HG02938 (cell line): ENCODE data around the gene ETV6.

ENCODE experiments used
- ATAC-seq: cut with Tn5 transposase; IDR thresholded peaks from one replicate; pipeline ENCODE4 v1.9.1; 2021; ENCODE audit warnings: mild to moderate bottlenecking, moderate library complexity; ENCODE audit not compliant: unreplicated experiment

The ETV6 gene

GRCh38 chr12:11822081-11822834 lies 172.8 kb downstream of the ETV6 start:
- peak; percentile 42 for ATAC-seq

- no peak for ATAC-seq
Observed at GRCh38 chr12:11823043-11823442, 173.6 kb downstream of the ETV6 start.

GRCh38 chr12:11823593-11823992 lies 174.1 kb downstream of the ETV6 start:
- ATAC-seq = no peak

GRCh38 chr12:11824069-11824468 lies 174.6 kb downstream of the ETV6 start:
- ATAC-seq = no peak

- no peak for ATAC-seq
Observed at GRCh38 chr12:11824736-11825135, 175.3 kb downstream of the ETV6 start.

GRCh38 chr12:11825278-11825677 lies 175.8 kb downstream of the ETV6 start:
- no peak for ATAC-seq

GRCh38 chr12:11826574-11826973 lies 177.1 kb downstream of the ETV6 start:
- no peak for ATAC-seq

GRCh38 chr12:11827091-11828061 lies 177.9 kb downstream of the ETV6 start:
- no peak for ATAC-seq

- no peak for ATAC-seq
Observed at GRCh38 chr12:11829764-11830194, 180.3 kb downstream of the ETV6 start.

GRCh38 chr12:11830307-11830801 lies 180.9 kb downstream of the ETV6 start:
- no peak for ATAC-seq

- ATAC-seq = peak; percentile 31
Observed at GRCh38 chr12:11832093-11832492, 182.6 kb downstream of the ETV6 start.

GRCh38 chr12:11833174-11833895 lies 183.9 kb downstream of the ETV6 start:
- ATAC-seq = no peak

GRCh38 chr12:11834104-11834812 lies 184.8 kb downstream of the ETV6 start:
- no peak for ATAC-seq

- ATAC-seq = no peak
Observed at GRCh38 chr12:11834931-11835330, 185.5 kb downstream of the ETV6 start.

GRCh38 chr12:11836282-11837151 lies 187.0 kb downstream of the ETV6 start:
- peak; percentile 83 for ATAC-seq

- no peak for ATAC-seq
Observed at GRCh38 chr12:11837216-11837934, 187.9 kb downstream of the ETV6 start.

GRCh38 chr12:11838403-11838802 lies 188.9 kb downstream of the ETV6 start:
- no peak for ATAC-seq

- ATAC-seq = no peak
Observed at GRCh38 chr12:11839091-11839641, 189.7 kb downstream of the ETV6 start.
